GM12874 (cell line): Measurements from ENCODE around the gene IDH3B.

Experiments used
- CTCF ChIP-seq: IDR thresholded peaks from 2 replicates; pipeline ENCODE4 v1.5.1; 2011; ENCODE audit warnings: low read depth, mild to moderate bottlenecking, control low read depth, low read length, moderate library complexity; ENCODE audit not compliant: insufficient read depth

IDH3B gene

GRCh38 chr20:2680046-2680445, 16.0 kb upstream of the IDH3B start:
- TF ChIP-seq CTCF, result no peak

- TF ChIP-seq CTCF, result no peak
These were observed 9.4 kb upstream of the IDH3B start for GRCh38 chr20:2673453-2673852.

- TF ChIP-seq CTCF, result no peak
These were observed 8.4 kb upstream of the IDH3B start for GRCh38 chr20:2672446-2672845.

GRCh38 chr20:2671977-2672376, 8.0 kb upstream of the IDH3B start:
- peak; percentile 23; the same call in 1 of the 2 replicates for TF ChIP-seq CTCF

GRCh38 chr20:2663364-2663886, 591 bp downstream of the IDH3B start:
- TF ChIP-seq CTCF, result no peak

GRCh38 chr20:2659547-2659946, 4.5 kb downstream of the IDH3B start:
- TF ChIP-seq CTCF, result no peak

- TF ChIP-seq CTCF, result no peak
These were observed 5.3 kb downstream of the IDH3B start for GRCh38 chr20:2658414-2659354.
